Bronchial epithelial cell (primary cell): ENCODE measurements around the gene CEP63. TPM values are rescaled to one million over a fixed set of nuclear protein-coding genes. Genes with fewer than 3 reads are reported as not detected.

Source experiments
- DNase-seq: peaks from one replicate; pipeline ENCODE4 v3.0.0-alpha.2; 2010; ENCODE audit warnings: low read depth
- FAIRE-seq: peaks from 2 replicates; lab custom pipeline; 2011; peaks lifted over from hg19 to GRCh38; lab: Jason Lieb, UNC
- H3K27me3 ChIP-seq: 2 replicates; pipeline ENCODE4 v1.5.1; 2011; ENCODE audit warnings: low read length; ENCODE audit not compliant: control insufficient read depth, insufficient read depth
- H3K36me3 ChIP-seq: 2 replicates; pipeline ENCODE4 v1.5.1; 2011; ENCODE audit warnings: low read length; ENCODE audit not compliant: control insufficient read depth, insufficient read depth
- H3K4me3 ChIP-seq: 2 replicates; pipeline ENCODE4 v1.5.1; 2011; ENCODE audit warnings: mild to moderate bottlenecking, low read depth, low read length, control low read depth
- CTCF ChIP-seq: IDR thresholded peaks from 2 replicates; pipeline ENCODE4 v1.5.1; 2011; ENCODE audit warnings: mild to moderate bottlenecking, moderate library complexity, low read length, control low read depth, inconsistent platforms; ENCODE audit not compliant: insufficient read depth, severe bottlenecking
- total RNA-seq: library from RNA; depleted of rRNA; stranded (reverse); fragments of >200 nt; gene quantifications from 2 replicates; pipeline ENCODE4 v1.2.1, GENCODE V29; 2014

Gene CEP63
- total RNA-seq, 1 donor from 2014 or later = 10.3 TPM

GRCh38 chr3:134483195-134483900, 2.5 kb upstream of the CEP63 start:
- Histone ChIP-seq H3K36me3 (peaks cover 15% of the 10 kb centered on the region), H3K27me3 (no peaks in the 10 kb centered on the region), H3K4me3 (no peak overlapping the region)
- FAIRE-seq = no peak
- DNase-seq = peak; percentile 94
- no peak for TF ChIP-seq CTCF

GRCh38 chr3:134485075-134485717, 661 bp upstream of the CEP63 start:
- Histone ChIP-seq H3K27me3 (no peaks in the 10 kb centered on the region), H3K36me3 (peaks cover 13% of the 10 kb centered on the region), H3K4me3 (peak overlapping the region; percentile 77)
- no peak for TF ChIP-seq CTCF
- no peak for FAIRE-seq
- DNase-seq = peak; percentile 27

- peaks cover 6% of the 10 kb centered on the region for H3K36me3 ChIP-seq
- peak overlapping the region; percentile 77 for H3K4me3 ChIP-seq
- H3K27me3 ChIP-seq = no peaks in the 10 kb centered on the region
- TF ChIP-seq CTCF = no peak
- no peak for FAIRE-seq
- peak; percentile 52 for DNase-seq
These were observed 752 bp downstream of the CEP63 start for GRCh38 chr3:134486577-134487041.

- Histone ChIP-seq H3K36me3 (peaks cover 3% of the 10 kb centered on the region), H3K27me3 (no peaks in the 10 kb centered on the region), H3K4me3 (no peak overlapping the region)
- DNase-seq (no peak), FAIRE-seq (no peak)
- TF ChIP-seq CTCF = no peak
These were observed 1.5 kb downstream of the CEP63 start for GRCh38 chr3:134487406-134487805.

GRCh38 chr3:134494495-134494894, 8.6 kb downstream of the CEP63 start:
- no peak for TF ChIP-seq CTCF
- no peak for FAIRE-seq
- Histone ChIP-seq H3K27me3 (no peaks in the 10 kb centered on the region), H3K4me3 (no peak overlapping the region), H3K36me3 (no peaks in the 10 kb centered on the region)
- no peak for DNase-seq

GRCh38 chr3:134495980-134496379, 10.1 kb downstream of the CEP63 start:
- Histone ChIP-seq H3K4me3 (no peak overlapping the region), H3K27me3 (no peaks in the 10 kb centered on the region), H3K36me3 (no peaks in the 10 kb centered on the region)
- peak; percentile 96 for DNase-seq
- TF ChIP-seq CTCF = no peak
- FAIRE-seq = no peak
